NCI-H446 (cell line): Measurements from ENCODE around the gene FBXO8.
"Not testable (repeated sequence)": the region's sequence is repeated elsewhere in the genome, so short reads cannot be mapped to it uniquely, and the experiment has no call there.

Experiments
- DNase-seq, 2 experiments: peaks; one replicate each; lab custom pipeline; 2025; lab: John Stamatoyannopoulos, UW

FBXO8 gene

GRCh38 chr4:174282836-174283506 is 496 bp downstream of the FBXO8 start:
- DNase-seq = peak; percentile 73 to 84

- DNase-seq = no peak
Measured at GRCh38 chr4:174281901-174282300, 1.6 kb downstream of the FBXO8 start.

DNA sequence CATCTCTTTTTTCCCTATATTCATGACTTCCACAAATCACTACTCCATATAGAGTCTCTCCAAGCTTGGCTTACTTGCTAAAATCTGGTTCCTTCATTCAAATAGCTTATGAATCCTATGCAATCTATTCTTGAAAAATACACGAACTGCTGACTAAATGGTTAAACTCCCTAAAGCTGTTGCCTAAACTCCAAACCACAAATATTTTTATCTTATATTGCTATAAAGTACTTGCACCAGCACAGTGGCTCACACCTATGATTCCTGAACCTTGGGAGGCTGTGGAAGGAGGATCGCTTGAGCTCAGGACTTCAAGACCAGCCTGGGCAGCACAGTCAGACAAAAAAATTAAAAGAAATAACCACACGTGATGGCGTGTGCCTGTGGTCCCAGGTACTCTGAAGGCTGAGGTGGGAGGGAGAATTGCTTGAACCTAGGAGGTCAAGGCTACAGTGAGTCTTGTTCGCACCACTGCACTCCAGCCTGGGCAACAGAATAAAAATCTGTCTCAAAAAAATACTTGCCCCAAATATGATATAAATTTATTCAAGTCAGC is 2.2 kb downstream of the FBXO8 start:
- DNase-seq = no peak

DNA sequence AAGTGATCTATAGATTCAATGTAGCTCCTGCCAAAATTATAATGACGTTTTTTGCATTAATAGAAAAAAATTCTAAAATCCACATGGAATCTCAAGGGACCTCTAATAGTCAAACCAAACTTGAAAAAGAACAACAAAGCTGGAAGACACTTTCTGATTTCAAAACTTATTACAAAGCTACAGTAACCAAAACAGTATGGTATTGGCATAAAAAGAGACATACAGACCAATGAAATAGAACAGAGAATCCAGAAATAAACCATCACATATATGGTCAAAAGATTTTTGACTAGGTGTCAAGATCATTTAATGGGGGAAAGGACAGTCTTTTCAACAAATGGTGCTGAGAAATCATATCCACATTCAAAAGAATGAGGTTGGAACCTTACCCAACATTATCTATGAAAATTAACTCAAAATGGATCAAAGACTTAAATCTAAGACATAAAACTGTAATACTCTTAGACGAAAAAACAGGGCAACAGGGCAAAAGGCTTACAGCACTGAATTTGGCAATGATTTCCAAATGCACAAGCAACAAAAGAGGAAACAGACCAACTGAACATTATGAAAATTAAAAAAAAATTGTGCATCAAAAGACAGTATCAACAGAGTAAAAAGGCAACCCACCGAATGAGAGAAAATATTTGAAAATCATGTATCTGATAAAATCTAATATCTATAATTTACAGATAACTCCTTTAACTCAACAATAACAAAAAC is 3.9 kb downstream of the FBXO8 start:
- DNase-seq = no peak

- no peak for DNase-seq
Measured at GRCh38 chr4:174278467-174278866, 5.0 kb downstream of the FBXO8 start.

- no peak for DNase-seq
Measured at GRCh38 chr4:174277433-174277832, 6.0 kb downstream of the FBXO8 start.

- DNase-seq = no peak
Measured at GRCh38 chr4:174275101-174275500, 8.4 kb downstream of the FBXO8 start.

DNA sequence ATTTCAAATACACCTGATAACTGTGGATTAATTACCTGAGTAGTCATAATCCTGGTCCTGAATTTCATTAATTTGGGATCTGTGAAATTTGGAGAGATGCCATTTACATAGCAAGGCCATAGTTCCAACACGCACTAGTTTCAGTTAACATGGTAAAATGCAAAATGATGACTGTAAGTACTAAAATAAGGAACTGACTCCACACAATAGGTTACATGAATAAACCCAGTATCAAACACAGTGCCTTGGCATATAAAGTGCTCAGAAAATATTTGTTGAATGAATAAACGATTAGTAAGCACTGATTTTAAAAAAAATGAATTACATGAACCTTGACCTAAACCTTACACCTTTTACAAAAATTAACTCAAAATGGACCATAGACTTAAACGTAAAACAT is 9.0 kb downstream of the FBXO8 start:
- no peak for DNase-seq

GRCh38 chr4:174273930-174274329 is 9.5 kb downstream of the FBXO8 start:
- DNase-seq = no peak

DNA sequence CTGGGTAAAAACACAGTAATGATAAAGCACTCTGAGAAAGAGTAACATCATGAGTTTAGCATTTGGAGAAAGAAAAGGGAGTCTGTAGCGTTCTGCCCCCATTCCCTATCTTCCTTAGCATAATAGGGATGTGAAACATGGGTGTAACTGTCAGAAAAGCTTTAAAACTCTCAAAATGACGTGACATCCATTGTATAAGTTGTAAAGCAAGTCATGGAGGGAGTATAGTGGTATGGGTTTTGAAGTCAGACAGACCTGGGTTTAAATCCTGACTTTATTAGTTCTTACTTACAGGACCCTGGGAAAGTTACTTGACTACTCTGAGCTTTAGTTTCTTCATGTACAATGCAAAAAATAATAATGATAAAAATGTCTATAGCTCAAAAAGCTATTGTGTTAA is 17.1 kb downstream of the FBXO8 start:
- DNase-seq = no peak

DNA sequence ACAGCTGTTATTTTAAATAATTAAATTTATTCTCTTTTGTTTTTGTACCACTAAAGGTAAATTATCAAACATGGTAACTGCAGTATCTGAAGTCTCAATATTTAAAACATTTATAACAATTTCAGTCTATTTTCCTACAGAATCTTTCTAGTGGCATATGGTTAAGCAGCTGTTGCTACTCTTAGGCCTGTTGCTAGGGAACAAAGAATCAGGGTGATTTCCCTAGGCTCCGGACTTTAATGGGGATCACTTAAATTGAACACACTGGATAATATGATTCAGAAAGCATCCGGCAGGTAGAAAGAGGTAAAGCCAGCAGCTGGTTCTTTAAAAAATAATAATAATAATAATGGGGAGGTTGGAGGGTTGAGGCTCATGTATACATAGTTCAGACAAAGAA is 17.6 kb downstream of the FBXO8 start:
- DNase-seq = no peak

- DNase-seq = no peak
Measured at GRCh38 chr4:174263445-174263736, 20.1 kb downstream of the FBXO8 start.

DNA sequence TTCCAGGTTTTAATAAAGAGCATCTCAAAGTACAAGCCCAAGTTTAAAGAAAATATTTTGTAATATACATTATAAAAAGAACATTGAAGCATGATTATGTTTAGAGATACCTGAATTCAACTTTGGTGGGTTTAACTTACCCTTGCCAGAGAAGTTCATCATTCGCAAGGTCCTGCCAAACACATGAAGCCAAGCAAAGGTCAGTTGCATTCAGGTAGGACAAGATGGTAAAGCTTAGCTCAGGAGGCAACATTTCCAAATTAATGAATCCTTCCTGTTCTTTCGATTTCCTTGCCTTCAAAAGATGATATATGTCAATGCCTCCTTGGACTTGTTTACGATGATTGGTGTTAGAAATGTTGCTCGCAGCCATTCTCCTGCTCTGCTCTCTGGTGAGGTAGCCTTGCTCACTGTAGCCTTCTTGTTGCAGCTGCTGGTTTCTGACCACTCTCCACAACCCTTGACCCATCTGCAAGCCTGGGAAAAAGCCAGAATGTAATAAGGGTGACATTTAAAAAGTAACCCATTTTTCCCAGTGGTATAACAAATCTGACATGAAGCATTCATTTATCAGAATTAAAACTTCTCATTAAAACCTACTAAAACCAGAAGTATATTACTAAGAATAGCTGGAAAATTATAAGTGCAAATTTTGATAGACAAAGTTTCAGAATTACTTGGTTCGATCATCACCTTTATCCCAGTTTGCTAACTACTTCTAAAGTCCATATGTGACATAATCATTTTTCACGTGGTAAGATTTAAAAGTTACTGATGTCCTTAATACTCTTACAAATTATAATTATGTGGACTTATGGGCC is 20.6 kb downstream of the FBXO8 start:
- DNase-seq = no peak

GRCh38 chr4:174261432-174261831 is 22.0 kb downstream of the FBXO8 start:
- DNase-seq = not testable (repeated sequence)

DNA sequence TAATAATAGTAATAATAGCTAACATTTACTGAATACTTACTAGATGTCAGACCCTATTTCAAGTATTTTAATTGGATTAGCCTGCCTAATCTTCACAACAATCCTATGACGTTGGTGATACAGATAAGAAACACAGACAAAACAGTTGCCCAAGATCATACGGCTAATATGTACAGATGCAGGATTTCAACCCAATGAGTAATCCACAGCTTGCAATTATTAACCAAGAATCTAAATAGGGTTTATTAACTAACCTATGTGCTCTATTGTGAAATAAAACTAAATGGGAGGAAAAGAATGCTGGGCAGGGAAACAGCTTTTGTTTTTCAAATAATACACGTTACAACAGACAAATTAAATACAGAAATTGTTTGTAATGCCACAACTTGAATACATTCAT is 23.4 kb downstream of the FBXO8 start:
- no peak for DNase-seq

GRCh38 chr4:174259580-174259979 is 23.9 kb downstream of the FBXO8 start:
- no peak for DNase-seq

DNA sequence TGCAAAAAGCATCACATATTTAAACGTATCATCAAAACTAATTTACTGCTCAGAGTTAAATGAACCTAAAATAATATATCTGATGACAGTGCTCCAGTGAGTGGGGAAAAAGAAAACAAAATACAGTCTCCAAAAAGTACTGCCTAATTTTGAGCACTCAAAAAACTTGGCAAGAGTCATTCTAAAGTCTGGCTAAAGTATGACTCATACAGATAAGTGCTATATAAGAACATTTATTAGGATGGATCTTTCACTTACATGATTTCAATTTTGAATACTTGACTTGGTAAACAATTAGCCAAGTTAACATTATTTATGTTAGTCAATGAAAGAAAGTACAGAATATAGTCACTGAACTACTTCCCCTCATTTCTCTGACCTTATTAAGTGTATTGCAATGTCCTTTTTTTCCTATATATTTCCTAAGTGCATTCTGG is 27.2 kb downstream of the FBXO8 start:
- DNase-seq = peak in 1 of 2 experiments; percentile 5

DNA sequence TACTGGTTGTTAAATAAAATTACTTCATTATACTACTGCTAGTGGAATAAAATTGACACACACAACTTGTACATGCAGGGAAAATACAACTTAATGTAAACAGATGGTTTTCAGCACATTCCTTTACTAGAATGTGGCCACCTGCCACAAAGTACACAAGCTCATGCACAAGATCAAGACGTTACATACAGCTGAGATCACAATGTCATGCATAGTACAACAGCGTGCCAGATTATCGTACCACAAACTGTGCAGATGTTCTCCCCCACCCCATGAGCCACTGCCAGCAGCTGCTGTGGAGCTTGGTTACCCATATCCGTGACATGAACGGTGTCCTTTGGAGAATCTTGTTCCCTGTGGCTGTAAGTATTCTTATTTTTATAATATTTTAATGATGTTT is 27.7 kb downstream of the FBXO8 start:
- peak in 1 of 2 experiments; percentile 17 for DNase-seq

DNA sequence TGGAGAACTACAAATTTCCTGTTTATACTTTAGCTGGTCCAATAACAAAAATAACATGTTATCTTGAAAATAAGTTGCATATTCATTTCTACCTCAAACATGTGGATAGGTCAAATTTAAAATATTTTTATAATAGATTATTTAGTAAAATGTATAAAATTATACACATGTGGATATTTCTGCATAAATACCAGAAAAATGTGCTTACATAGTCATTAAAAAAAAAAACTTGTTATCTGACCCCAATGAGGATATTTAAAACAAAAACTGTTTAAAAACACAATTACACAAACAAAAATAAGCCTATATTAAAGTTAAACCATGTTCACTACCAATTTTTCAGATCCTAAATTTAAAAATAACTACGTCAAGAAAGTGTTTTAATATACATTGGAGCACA is 28.1 kb downstream of the FBXO8 start:
- DNase-seq = no peak

- DNase-seq = no peak
Measured at GRCh38 chr4:174254613-174255012, 28.9 kb downstream of the FBXO8 start.

DNA sequence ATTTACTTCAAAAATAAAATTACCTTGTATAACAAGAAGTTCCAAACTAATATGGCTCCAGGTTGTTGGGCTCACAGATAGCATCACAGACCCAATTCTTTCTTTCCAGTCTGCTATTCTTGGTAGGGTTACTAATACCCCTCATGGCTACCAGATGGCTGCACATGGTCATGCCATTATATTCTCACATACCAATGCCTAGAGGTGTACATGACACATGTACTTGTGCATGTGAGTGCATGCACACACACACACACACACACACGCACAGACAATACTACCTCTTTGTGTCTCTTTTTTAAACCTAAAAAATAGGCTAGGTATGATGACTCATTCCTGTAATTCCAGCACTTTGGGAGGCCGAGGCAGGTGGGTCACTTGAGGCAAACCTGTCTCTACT is 31.1 kb downstream of the FBXO8 start:
- DNase-seq = no peak

GRCh38 chr4:174248407-174248806 is 35.1 kb downstream of the FBXO8 start:
- no peak for DNase-seq

DNA sequence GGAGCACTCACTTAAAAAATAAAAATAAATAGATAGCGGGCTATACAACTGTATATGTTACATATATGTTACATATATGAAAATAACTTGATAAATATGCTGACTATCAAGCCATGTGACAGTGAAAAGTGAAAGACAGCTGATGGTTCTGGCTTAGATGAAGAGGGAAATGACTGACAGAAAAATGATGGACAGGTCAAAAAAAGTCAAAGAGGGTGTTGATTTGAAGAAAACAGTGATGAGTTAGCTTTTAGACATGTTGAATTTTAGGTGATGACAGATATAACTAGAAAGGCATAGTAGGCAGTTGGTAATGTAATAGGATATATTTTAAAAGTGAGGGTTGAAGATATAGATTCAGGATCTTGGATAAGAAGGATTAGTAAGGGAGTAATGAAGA is 37.8 kb downstream of the FBXO8 start:
- no peak for DNase-seq
